H1 (cell line): ENCODE data around the gene CAP2. TPM values are rescaled to one million over a fixed set of nuclear protein-coding genes. Genes with fewer than 3 reads are reported as not detected.

Experiments
- CTCF ChIA-PET: fragments of 300-600 bp; sonication (Branson Sonifier 250); formaldehyde crosslinking; loops from one replicate; lab custom pipeline; 2021; ENCODE audit not compliant: partially characterized antibody; lab: Charles Lee
- POLR2A ChIA-PET: fragments of 300-600 bp; sonication (Branson Sonifier 250); formaldehyde crosslinking; loops from one replicate; lab custom pipeline; 2021; ENCODE audit warnings: inconsistent platforms; ENCODE audit not compliant: partially characterized antibody; lab: Charles Lee
- DNase-seq, 2 experiments: peaks; one replicate each; pipeline versions ENCODE4 v3.0.0 to v3.0.0-alpha.2; 2010 to 2022; ENCODE audit warnings: low spot score in 2 of 2, low read depth in 1 of 2, mixed read lengths in 1 of 2
- FAIRE-seq: peaks from 2 replicates; lab custom pipeline; 2011; peaks lifted over from hg19 to GRCh38; lab: Jason Lieb, UNC
- H2AFZ ChIP-seq: 2 replicates; pipeline ENCODE4 v1.8.1; 2012; ENCODE audit warnings: low read length, inconsistent platforms
- H2AK5ac ChIP-seq: 2 replicates; pipeline ENCODE4 v1.6.1; 2013; ENCODE audit warnings: low read depth, low read length
- H2BK120ac ChIP-seq: replicated peaks from 2 replicates; pipeline ENCODE3; 2013; ENCODE audit warnings: low read depth, low read length, inconsistent platforms
- H2BK12ac ChIP-seq: 2 replicates; pipeline ENCODE4 v1.6.1; 2013; ENCODE audit warnings: low read depth, low read length
- H2BK15ac ChIP-seq: 2 replicates; pipeline ENCODE4 v1.6.1; 2013; ENCODE audit warnings: low read length
- H2BK20ac ChIP-seq: 2 replicates; pipeline ENCODE4 v1.6.1; 2013; ENCODE audit warnings: low read length
- H2BK5ac ChIP-seq: 2 replicates; pipeline ENCODE4 v1.6.1; 2013; ENCODE audit warnings: low read depth, low read length
- H3K14ac ChIP-seq: 2 replicates; pipeline ENCODE4 v1.6.1; 2013; ENCODE audit warnings: inconsistent platforms; ENCODE audit not compliant: insufficient read length
- H3K18ac ChIP-seq: 2 replicates; pipeline ENCODE4 v1.6.1; 2013; ENCODE audit warnings: low read length; ENCODE audit errors: extremely low read depth
- H3K23ac ChIP-seq: 2 replicates; pipeline ENCODE4 v1.6.1; 2013; ENCODE audit warnings: inconsistent platforms; ENCODE audit not compliant: insufficient read length
- H3K23me2 ChIP-seq: 2 replicates; pipeline ENCODE4 v1.6.1; 2013; ENCODE audit warnings: low read depth, low read length
- H3K27ac ChIP-seq: 2 replicates; pipeline ENCODE4 v1.6.1; 2011; ENCODE audit warnings: low read depth, low read length, inconsistent platforms
- H3K27me3 ChIP-seq, 4 experiments: replicated peaks in 1 of 4; 1 replicate in 1 of 4; 2 replicates in 3 of 4; pipeline versions ENCODE4 v1.6.1 to v1.8.1; 2011 to 2013; ENCODE audit warnings: low read length in 3 of 4, mild to moderate bottlenecking in 3 of 4, inconsistent platforms in 2 of 4, mixed read lengths in 2 of 4, moderate library complexity in 1 of 4; ENCODE audit not compliant: control insufficient read depth in 3 of 4, insufficient read depth in 3 of 4; ENCODE audit errors: extremely low read depth in 1 of 4
- H3K36me3 ChIP-seq, 4 experiments: 2 replicates each; pipeline versions ENCODE4 v1.6.1 to v1.8.1; 2011 to 2013; ENCODE audit warnings: mild to moderate bottlenecking in 4 of 4, low read length in 3 of 4, moderate library complexity in 2 of 4, control low read depth in 1 of 4, inconsistent platforms in 1 of 4; ENCODE audit not compliant: insufficient read depth in 4 of 4, control insufficient read depth in 2 of 4
- H3K4ac ChIP-seq: replicated peaks from 2 replicates; pipeline ENCODE3; 2013; ENCODE audit warnings: low read length, low read depth, mixed read lengths, inconsistent platforms; ENCODE audit not compliant: insufficient read length
- H3K4me1 ChIP-seq, 4 experiments: replicated peaks in 1 of 4; 1 replicate in 1 of 4; 2 replicates in 3 of 4; pipeline versions ENCODE4 v1.6.1 to v1.8.1; 2011 to 2013; ENCODE audit warnings: low read length in 3 of 4, inconsistent platforms in 2 of 4, mixed read lengths in 1 of 4; ENCODE audit not compliant: insufficient read depth in 4 of 4, control insufficient read depth in 3 of 4
- H3K4me2 ChIP-seq, 2 experiments: 2 replicates each; pipeline versions ENCODE4 v1.6.1 to v1.8.1; 2011 to 2013; ENCODE audit warnings: low read depth in 2 of 2, low read length in 2 of 2, control low read depth in 1 of 2, inconsistent platforms in 1 of 2, mild to moderate bottlenecking in 1 of 2; ENCODE audit not compliant: insufficient read depth in 1 of 2
- H3K4me3 ChIP-seq, 4 experiments: fragments of 200-600, 300-600 bp in 1 of 4; sonication (generic), shearing (Covaris generic), sonication (Bioruptor Twin) in 1 of 4; 2 replicates each; pipeline versions ENCODE4 v1.5.1 to v1.8.1; 2011 to 2016; ENCODE audit warnings: low read length in 4 of 4, low read depth in 3 of 4, control low read depth in 2 of 4, inconsistent platforms in 2 of 4, mild to moderate bottlenecking in 2 of 4, mixed read lengths in 1 of 4, moderate library complexity in 1 of 4; ENCODE audit not compliant: insufficient read depth in 2 of 4; ENCODE audit errors: extremely low read depth in 1 of 4
- H3K56ac ChIP-seq: replicated peaks from 2 replicates; pipeline ENCODE3; 2013; ENCODE audit warnings: low read depth, mild to moderate bottlenecking, mixed read lengths, low read length, inconsistent platforms; ENCODE audit not compliant: insufficient read length
- H3K79me1 ChIP-seq: 2 replicates; pipeline ENCODE4 v1.6.1; 2013; ENCODE audit warnings: low read depth, low read length, control low read depth
- H3K79me2 ChIP-seq, 2 experiments: 2 replicates each; pipeline versions ENCODE4 v1.6.1 to v1.8.1; 2012 to 2013; ENCODE audit warnings: low read length in 2 of 2, mild to moderate bottlenecking in 2 of 2, inconsistent platforms in 1 of 2; ENCODE audit not compliant: insufficient read depth in 2 of 2, control insufficient read depth in 1 of 2
- H3K9ac ChIP-seq, 4 experiments: replicated peaks in 1 of 4; 1 replicate in 1 of 4; 2 replicates in 3 of 4; pipeline versions ENCODE4 v1.6.1 to v1.8.1; 2011 to 2013; ENCODE audit warnings: low read depth in 3 of 4, low read length in 3 of 4, control low read depth in 2 of 4, mild to moderate bottlenecking in 2 of 4, moderate library complexity in 2 of 4, inconsistent platforms in 1 of 4; ENCODE audit errors: extremely low read depth in 1 of 4
- H3K9me3 ChIP-seq, 2 experiments: 2 replicates each; pipeline versions ENCODE4 v1.6.1 to v1.8.1; 2012 to 2013; ENCODE audit warnings: mild to moderate bottlenecking in 2 of 2, moderate library complexity in 2 of 2, control low read depth in 1 of 2, inconsistent platforms in 1 of 2, low read depth in 1 of 2, low read length in 1 of 2, mixed read lengths in 1 of 2; ENCODE audit not compliant: insufficient read depth in 2 of 2
- H4K20me1 ChIP-seq, 2 experiments: replicated peaks in 1 of 2; 2 replicates each; pipeline versions ENCODE3 to v1.8.1; 2011 to 2013; ENCODE audit warnings: inconsistent platforms in 2 of 2, low read length in 2 of 2, mild to moderate bottlenecking in 1 of 2; ENCODE audit not compliant: insufficient read depth in 2 of 2, control insufficient read depth in 1 of 2
- H4K5ac ChIP-seq: 2 replicates; pipeline ENCODE4 v1.6.1; 2013; ENCODE audit warnings: low read length, low read depth, mixed read lengths, inconsistent platforms; ENCODE audit not compliant: insufficient read length
- H4K8ac ChIP-seq: 2 replicates; pipeline ENCODE4 v1.8.0; 2013; ENCODE audit warnings: mild to moderate bottlenecking, moderate library complexity, low read length, inconsistent platforms; ENCODE audit not compliant: insufficient read depth; ENCODE audit errors: extremely low read depth
- H4K91ac ChIP-seq: replicated peaks from 2 replicates; pipeline ENCODE3; 2013; ENCODE audit warnings: low read length, mixed read lengths, inconsistent platforms; ENCODE audit not compliant: insufficient read length
- BACH1 ChIP-seq: IDR thresholded peaks from 2 replicates; pipeline ENCODE4 v1.6.1; 2012; ENCODE audit warnings: low read length, improper control_type of control experiment
- CEBPB ChIP-seq: IDR thresholded peaks from 2 replicates; pipeline ENCODE4 v1.6.1; 2012; ENCODE audit warnings: low read depth, low read length
- CTCF ChIP-seq, 3 experiments: IDR thresholded peaks; 1 replicate in 2 of 3; 2 replicates in 1 of 3; pipeline versions ENCODE4 v1.5.1 to v1.6.1; 2011; ENCODE audit warnings: low read length in 3 of 3, mild to moderate bottlenecking in 3 of 3, inconsistent platforms in 2 of 3, low read depth in 1 of 3, moderate library complexity in 1 of 3; ENCODE audit not compliant: insufficient read depth in 1 of 3; ENCODE audit errors: control extremely low read depth in 1 of 3
- EZH2 ChIP-seq: fragments of 200-600 bp; sonication (generic); IDR thresholded peaks from 2 replicates; pipeline ENCODE4 v1.7.1; 2012; ENCODE audit warnings: low read depth, mild to moderate bottlenecking, moderate library complexity, low read length, inconsistent platforms; ENCODE audit not compliant: severe bottlenecking
- FOSL1 ChIP-seq: IDR thresholded peaks from 2 replicates; pipeline ENCODE4 v1.6.1; 2011; ENCODE audit warnings: mild to moderate bottlenecking, low read depth, low read length, moderate library complexity; ENCODE audit not compliant: insufficient read depth
- KDM1A ChIP-seq: fragments of 200-600, 300-600 bp; sonication (generic); IDR thresholded peaks from 2 replicates; pipeline ENCODE4 v1.7.1; 2016; ENCODE audit warnings: mild to moderate bottlenecking, low read length, borderline replicate concordance
- POLR2A ChIP-seq, 2 experiments: IDR thresholded peaks; 1 replicate in 1 of 2; 2 replicates in 1 of 2; pipeline ENCODE4 v1.6.1; 2011; ENCODE audit warnings: low read depth in 2 of 2, low read length in 2 of 2, mild to moderate bottlenecking in 2 of 2; ENCODE audit errors: control extremely low read depth in 1 of 2
- POU5F1 ChIP-seq: IDR thresholded peaks from 2 replicates; pipeline ENCODE4 v1.6.1; 2011; ENCODE audit warnings: low read depth, mild to moderate bottlenecking, low read length, moderate library complexity
- SIRT6 ChIP-seq: IDR thresholded peaks from one replicate; pipeline ENCODE4 v1.7.1; 2012; ENCODE audit warnings: low read length, inconsistent platforms
- SP2 ChIP-seq: IDR thresholded peaks from 2 replicates; pipeline ENCODE4 v1.6.1; 2012; ENCODE audit warnings: mild to moderate bottlenecking, low read length, inconsistent platforms
- TCF12 ChIP-seq: IDR thresholded peaks from 2 replicates; pipeline ENCODE4 v1.6.1; 2011; ENCODE audit warnings: low read depth, mild to moderate bottlenecking, low read length
- TEAD4 ChIP-seq: IDR thresholded peaks from 2 replicates; pipeline ENCODE4 v1.6.1; 2012; ENCODE audit warnings: low read depth, low read length, inconsistent platforms, mixed read lengths
- YY1 ChIP-seq: IDR thresholded peaks from 2 replicates; pipeline ENCODE4 v1.6.1; 2011; ENCODE audit warnings: low read depth, mild to moderate bottlenecking, low read length
- WGBS, 2 experiments: shearing (Covaris generic) in 1 of 2; methylation state at CpG; one replicate each; pipeline versions ENCODE4 v1.1.6 to v1.1.7; 2013 to 2015; ENCODE audit warnings: low lambda C conversion rate in 2 of 2, mixed read lengths in 2 of 2, inconsistent platforms in 1 of 2, low coverage in 1 of 2, missing lambda C conversion rate in 1 of 2; ENCODE audit not compliant: insufficient replicate concordance in 2 of 2, insufficient coverage in 1 of 2, insufficient read length in 1 of 2; ENCODE audit errors: extremely low coverage in 1 of 2, missing lambda C conversion rate in 1 of 2; 5-methylcytosine and 5-hydroxymethylcytosine counted together
- polyA plus RNA-seq, 7 experiments: library from polyadenylated mRNA; depleted of rRNA in 3 of 7; stranded (reverse) in 5 of 7; unstranded in 2 of 7; fragments of >200 nt in 5 of 7; fragments of 200-250 nt in 2 of 7; gene quantifications; 1 replicate in 5 of 7; 2 replicates in 1 of 7; 4 replicates in 1 of 7; pipeline versions ENCODE4 v1.2.1 to v1.2.3, GENCODE V29; 2011 to 2013; ENCODE audit warnings: missing spikeins in 2 of 7, mixed read lengths in 2 of 7
- total RNA-seq: library from RNA; stranded (reverse); fragmentation: NEBNext Ultra II Directional; extraction: Animal tissue kit (Norgen Biotek cat#: 25700); gene quantifications from 2 replicates; pipeline ENCODE4 v1.2.1, GENCODE V29; 2021

CAP2 gene
- total and polyA plus RNA-seq, 2 of the 8 experiments (the other 6 are each of a cell fraction or from before 2014, with no cell fraction given), result 7.2 to 10.0 TPM

DNA sequence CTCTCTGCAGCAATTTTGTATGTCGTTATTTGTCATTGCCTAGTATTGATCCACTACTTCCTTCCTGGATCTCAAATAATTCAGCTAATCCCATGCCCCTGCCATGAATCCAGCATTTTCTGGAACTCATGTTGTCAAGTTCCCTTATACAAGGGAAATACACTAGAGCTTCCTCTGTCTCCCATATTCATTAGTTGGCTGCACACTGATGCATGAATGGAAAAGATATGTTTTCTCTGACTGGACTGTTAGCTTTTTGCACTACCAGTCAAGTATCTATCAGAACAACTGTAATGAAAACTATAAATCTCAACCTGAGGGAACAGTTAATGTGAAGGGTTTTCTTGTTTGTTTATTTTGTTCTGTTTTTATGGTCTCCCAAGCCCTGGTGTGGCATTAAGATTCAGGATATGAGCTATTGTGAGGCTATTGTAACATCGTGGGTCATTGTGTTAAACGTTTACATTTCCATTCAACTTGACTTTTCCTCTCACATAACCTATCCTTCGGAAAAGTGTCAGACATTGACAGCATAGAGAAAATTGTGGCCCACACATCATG lies 104.2 kb downstream of the CAP2 start:
- Histone ChIP-seq H3K56ac (no peak overlapping the region), H3K27me3 (no peaks in the 10 kb centered on the region), H3K4me1 (no peaks in the 10 kb centered on the region), H2BK20ac (no peak overlapping the region), H3K14ac (no peak overlapping the region), H4K91ac (no peak overlapping the region), H2BK120ac (no peak overlapping the region), H3K9me3 (no peaks in the 10 kb centered on the region), H3K4me2 (no peak overlapping the region), H2BK15ac (no peak overlapping the region), H3K27ac (no peak overlapping the region), H4K20me1 (no peaks in the 10 kb centered on the region), H3K23me2 (no peaks in the 10 kb centered on the region), H4K8ac (no peak overlapping the region), H2BK12ac (no peak overlapping the region), H2AFZ (no peak overlapping the region), H3K18ac (no peak overlapping the region), H3K79me2 (no peaks in the 10 kb centered on the region), H2AK5ac (no peak overlapping the region), H3K9ac (no peak overlapping the region), H3K4me3 (no peak overlapping the region), H3K23ac (no peak overlapping the region), H4K5ac (no peak overlapping the region), H3K4ac (no peak overlapping the region), H3K36me3 (no peaks in the 10 kb centered on the region), H3K79me1 (no peaks in the 10 kb centered on the region), H2BK5ac (no peak overlapping the region)
- WGBS, 2 experiments, result 79% methylated on average over 4 of the region's 4 CpGs; no CpG with 5 or more reads in 1 of the 2 experiments
- CTCF ChIA-PET, result interaction anchor here (1.5 to 5.7 kb wide), 2 partner anchors 7 to 9 kb away, joined by 3 to 48 read pairs; no protein-coding TSS in a partner anchor
- POLR2A ChIA-PET, result no interaction called here
- FAIRE-seq (no peak), DNase-seq (no peak)
- TF ChIP-seq KDM1A (no peak), SIRT6 (no peak), POU5F1 (no peak), YY1 (no peak), SP2 (no peak), CEBPB (no peak), FOSL1 (no peak), POLR2A (IDR thresholded peaks at IDR 0.05; ENCODE audit: control extremely low read depth in 1 of 2, low read depth in 2 of 2, low read length in 2 of 2) (no peak), CTCF (IDR thresholded peaks at IDR 0.05; ENCODE audit: control extremely low read depth in 1 of 3, insufficient read depth in 1 of 3, low read depth in 1 of 3, low read length in 3 of 3) (no peak), EZH2 (no peak), TCF12 (no peak), BACH1 (no peak), TEAD4 (no peak)
